NCI-H524 treated with DMSO at 0.1 percent for 48 hours (cell line): ENCODE results near the gene STK32A.

Experiments used
- DNase-seq: peaks from one replicate; lab custom pipeline; 2025; lab: John Stamatoyannopoulos, UW

STK32A gene

GRCh38 chr5:147391781-147392180, 157.0 kb downstream of the STK32A start:
- no peak for DNase-seq

- DNase-seq = no peak
Measured at GRCh38 chr5:147393874-147394672, 159.2 kb downstream of the STK32A start.

- DNase-seq = no peak
Measured at GRCh38 chr5:147396070-147396823, 161.4 kb downstream of the STK32A start.

GRCh38 chr5:147397616-147398015, 162.8 kb downstream of the STK32A start:
- no peak for DNase-seq

GRCh38 chr5:147398860-147399259, 164.0 kb downstream of the STK32A start:
- no peak for DNase-seq

GRCh38 chr5:147400126-147400809, 165.4 kb downstream of the STK32A start:
- no peak for DNase-seq

GRCh38 chr5:147400881-147401280, 166.1 kb downstream of the STK32A start:
- DNase-seq = no peak

- no peak for DNase-seq
Measured at GRCh38 chr5:147403651-147404640, 169.1 kb downstream of the STK32A start.

GRCh38 chr5:147404706-147405105, 169.9 kb downstream of the STK32A start:
- DNase-seq = no peak

- DNase-seq = no peak
Measured at GRCh38 chr5:147406636-147407035, 171.8 kb downstream of the STK32A start.

- no peak for DNase-seq
Measured at GRCh38 chr5:147407094-147407681, 172.4 kb downstream of the STK32A start.

- no peak for DNase-seq
Measured at GRCh38 chr5:147408980-147409379, 174.2 kb downstream of the STK32A start.

GRCh38 chr5:147410496-147411358, 175.9 kb downstream of the STK32A start:
- no peak for DNase-seq

GRCh38 chr5:147411359-147412319, 176.8 kb downstream of the STK32A start:
- DNase-seq = no peak

GRCh38 chr5:147412561-147412960, 177.7 kb downstream of the STK32A start:
- no peak for DNase-seq

- DNase-seq = no peak
Measured at GRCh38 chr5:147413266-147413665, 178.4 kb downstream of the STK32A start.

GRCh38 chr5:147415651-147416050, 180.8 kb downstream of the STK32A start:
- DNase-seq = no peak

GRCh38 chr5:147417135-147417813, 182.4 kb downstream of the STK32A start:
- DNase-seq = peak; percentile 40
